C1 segment of cervical spinal cord (tissue), 14 donors: ENCODE results near the gene ATG16L1.

Experiments used
- DNase-seq, 14 donors: peaks; one replicate each; lab custom pipeline; 2025; lab: John Stamatoyannopoulos, UW

ATG16L1 gene

GRCh38 chr2:233260661-233261060 lies 9.2 kb downstream of the ATG16L1 start:
- DNase-seq = no peak

- DNase-seq = no peak
Measured at GRCh38 chr2:233261819-233262555, 10.5 kb downstream of the ATG16L1 start.

GRCh38 chr2:233262562-233262961 lies 11.1 kb downstream of the ATG16L1 start:
- DNase-seq = peak in 1 of 14 donors; percentile 13

- DNase-seq = peak in 1 of 14 donors; percentile 41
Measured at GRCh38 chr2:233263045-233263570, 11.6 kb downstream of the ATG16L1 start.

- DNase-seq = peak in 1 of 14 donors; percentile 21
Measured at GRCh38 chr2:233264667-233265066, 13.2 kb downstream of the ATG16L1 start.

- DNase-seq = no peak
Measured at GRCh38 chr2:233265899-233266431, 14.5 kb downstream of the ATG16L1 start.

GRCh38 chr2:233266481-233266880 lies 15.0 kb downstream of the ATG16L1 start:
- DNase-seq = no peak

GRCh38 chr2:233267516-233268245 lies 16.2 kb downstream of the ATG16L1 start:
- no peak for DNase-seq

- DNase-seq = no peak
Measured at GRCh38 chr2:233270366-233270765, 18.9 kb downstream of the ATG16L1 start.

- DNase-seq = no peak
Measured at GRCh38 chr2:233270951-233271350, 19.5 kb downstream of the ATG16L1 start.

GRCh38 chr2:233271693-233272092 lies 20.2 kb downstream of the ATG16L1 start:
- no peak for DNase-seq

GRCh38 chr2:233273120-233273519 lies 21.6 kb downstream of the ATG16L1 start:
- no peak for DNase-seq

- peak in 1 of 14 donors; percentile 28 for DNase-seq
Measured at GRCh38 chr2:233275223-233275622, 23.8 kb downstream of the ATG16L1 start.

GRCh38 chr2:233278921-233279320 lies 27.4 kb downstream of the ATG16L1 start:
- DNase-seq = no peak

GRCh38 chr2:233280114-233280693 lies 28.7 kb downstream of the ATG16L1 start:
- no peak for DNase-seq

GRCh38 chr2:233281553-233281952 lies 30.1 kb downstream of the ATG16L1 start:
- DNase-seq = no peak

- no peak for DNase-seq
Measured at GRCh38 chr2:233281992-233282603, 30.6 kb downstream of the ATG16L1 start.

- no peak for DNase-seq
Measured at GRCh38 chr2:233285921-233286320, 34.4 kb downstream of the ATG16L1 start.

- no peak for DNase-seq
Measured at GRCh38 chr2:233287871-233288270, 36.4 kb downstream of the ATG16L1 start.

- DNase-seq = peak in 6 of 14 donors; percentile 3 to 37 (median 24)
Measured at GRCh38 chr2:233288663-233289062, 37.2 kb downstream of the ATG16L1 start.

- DNase-seq = peak in 9 of 14 donors; percentile 4 to 53 (median 25)
Measured at GRCh38 chr2:233289648-233290047, 38.2 kb downstream of the ATG16L1 start.
